HuH-7 (cell line): ENCODE data around the gene ZNRF1.
A peak's percentile ranks its signal among the peaks of the same experiment; 100 is the strongest.

ENCODE experiments used
- DNase-seq: peaks from one replicate; pipeline ENCODE4 v3.0.0; 2011; ENCODE audit warnings: low spot score

Gene ZNRF1

GRCh38 chr16:75099075-75099667 lies 100.3 kb downstream of the ZNRF1 start:
- no peak for DNase-seq

GRCh38 chr16:75099738-75100602 lies 101.1 kb downstream of the ZNRF1 start:
- no peak for DNase-seq

GRCh38 chr16:75100603-75100990 lies 101.8 kb downstream of the ZNRF1 start:
- no peak for DNase-seq

- no peak for DNase-seq
Measured at GRCh38 chr16:75101635-75102034, 102.8 kb downstream of the ZNRF1 start.

DNA sequence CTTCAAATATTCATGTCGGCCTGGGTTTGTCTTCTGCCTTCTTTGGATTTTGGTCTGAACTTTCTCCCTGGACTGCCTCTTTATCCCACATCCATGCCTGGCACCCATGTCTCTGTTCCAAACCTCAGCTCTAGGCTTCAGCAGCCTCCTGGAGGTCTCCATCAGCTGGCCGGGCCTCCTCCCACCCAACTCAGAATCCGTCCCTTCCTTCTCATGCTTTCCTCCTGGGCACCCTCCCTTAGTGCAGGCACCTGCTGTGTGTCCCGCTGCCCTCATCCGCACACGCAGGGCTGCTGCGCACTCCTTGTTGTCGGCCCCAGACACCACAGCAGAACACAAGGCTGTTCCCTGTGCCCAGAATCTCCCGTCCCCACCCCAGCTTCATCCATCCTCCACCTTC lies 103.8 kb downstream of the ZNRF1 start:
- DNase-seq = no peak

- no peak for DNase-seq
Measured at GRCh38 chr16:75103994-75104393, 105.2 kb downstream of the ZNRF1 start.

DNA sequence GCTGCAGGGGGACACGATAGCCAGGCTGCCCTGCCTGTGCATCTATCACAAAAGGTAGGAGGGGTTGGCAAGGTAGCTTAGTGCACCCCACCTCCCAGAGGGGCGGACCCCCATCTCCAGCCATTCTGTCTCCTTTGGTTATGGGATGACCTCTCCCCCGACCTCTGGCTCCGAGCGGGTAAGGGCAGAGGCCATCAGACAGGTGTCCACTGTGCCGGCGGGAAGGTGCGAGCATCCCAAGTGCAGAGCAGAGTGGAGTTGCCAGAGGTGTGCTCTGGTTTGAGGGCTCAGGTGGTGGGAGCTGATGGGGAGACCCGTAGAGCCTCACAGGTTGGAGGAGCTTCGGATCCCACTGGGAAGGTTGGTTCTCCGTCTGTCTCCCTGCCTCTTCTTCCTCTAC lies 106.0 kb downstream of the ZNRF1 start:
- no peak for DNase-seq

DNA sequence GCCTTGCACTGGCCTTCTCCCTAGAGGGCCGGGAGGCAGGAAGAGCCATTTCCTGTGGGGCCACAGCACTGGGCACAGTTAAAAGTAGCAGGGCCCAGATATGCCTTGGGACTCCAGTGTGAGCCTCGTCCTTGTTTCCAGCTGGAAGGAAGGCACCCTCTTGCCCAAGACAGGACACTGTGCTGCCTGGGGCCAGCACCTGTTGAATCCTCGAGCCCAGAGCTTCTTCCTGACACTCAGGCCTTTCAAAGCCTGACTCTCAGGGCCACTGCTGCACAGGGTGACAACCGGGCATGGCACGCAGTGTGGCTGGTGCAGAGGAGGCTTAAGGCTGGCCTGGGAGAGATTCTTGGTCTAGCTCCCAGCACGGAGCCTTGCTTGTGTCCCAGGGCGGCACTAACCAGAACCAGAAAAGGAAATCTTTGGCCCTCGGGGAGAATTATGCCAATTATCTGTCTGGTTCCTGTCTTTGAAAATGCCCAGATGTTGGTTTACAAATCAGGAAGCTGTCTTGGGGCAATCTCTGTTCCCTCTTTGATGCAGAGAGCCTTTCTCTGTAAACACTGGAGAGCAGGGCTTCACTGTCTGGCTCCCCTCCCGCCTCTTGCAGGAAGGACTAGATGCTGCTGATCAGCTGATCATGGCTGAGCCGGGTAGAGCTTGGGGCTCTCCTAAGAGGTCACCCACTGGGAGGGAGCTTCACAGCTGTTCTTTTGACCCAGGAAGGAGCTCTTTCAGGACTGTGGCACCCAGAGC lies 106.7 kb downstream of the ZNRF1 start:
- no peak for DNase-seq

- no peak for DNase-seq
Measured at GRCh38 chr16:75106351-75107274, 107.8 kb downstream of the ZNRF1 start.

DNA sequence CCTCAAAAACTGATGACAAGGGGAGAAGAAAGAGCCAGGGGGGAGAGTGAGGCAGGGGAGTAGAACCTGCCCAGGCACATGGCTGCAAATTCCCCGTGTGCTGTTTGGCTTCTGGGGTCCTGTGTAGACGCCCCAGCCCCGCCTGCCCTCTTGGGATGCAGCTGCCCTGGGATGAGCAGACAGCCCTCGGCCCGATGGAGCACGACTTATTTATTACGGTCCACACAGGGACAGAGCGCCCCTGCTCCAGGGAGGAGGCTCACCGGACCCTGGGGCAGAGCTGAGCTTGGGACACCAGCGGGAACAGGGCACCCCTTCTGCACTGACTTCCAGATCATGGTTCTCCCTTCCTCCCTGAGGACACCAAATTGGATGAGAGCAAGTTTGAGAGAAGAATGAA lies 108.7 kb downstream of the ZNRF1 start:
- DNase-seq = no peak

GRCh38 chr16:75108792-75109731 lies 110.2 kb downstream of the ZNRF1 start:
- DNase-seq = no peak

DNA sequence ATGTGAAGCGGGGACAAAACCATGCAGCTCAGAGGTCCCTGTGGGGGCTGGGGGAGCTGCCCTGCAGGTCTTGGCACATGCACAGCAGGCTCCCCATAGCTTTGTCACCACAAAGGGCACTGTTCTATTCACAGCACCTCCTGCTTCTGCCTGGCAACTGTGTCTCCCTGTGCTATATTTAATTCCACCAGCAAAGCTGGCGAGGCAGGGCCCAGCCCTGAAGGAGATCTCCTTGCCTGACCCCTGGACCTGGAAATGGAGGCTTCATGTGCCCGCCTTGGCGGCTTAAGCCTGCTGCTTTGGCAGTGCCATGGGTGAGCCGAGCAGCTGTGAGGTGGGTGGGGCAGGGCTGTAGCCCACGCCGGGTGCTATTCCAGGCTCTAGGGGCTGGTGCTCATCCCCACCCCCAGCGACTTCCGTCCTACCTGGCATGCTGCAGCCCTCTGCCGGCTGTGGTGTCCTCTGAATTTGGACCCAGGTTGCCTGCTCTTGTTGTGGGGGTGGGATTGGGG lies 111.0 kb downstream of the ZNRF1 start:
- no peak for DNase-seq

GRCh38 chr16:75110637-75111513 lies 112.1 kb downstream of the ZNRF1 start:
- DNase-seq = peak; percentile 92

- no peak for DNase-seq
Measured at GRCh38 chr16:75111514-75111940, 112.7 kb downstream of the ZNRF1 start.

- DNase-seq = no peak
Measured at GRCh38 chr16:75111961-75112733, 113.3 kb downstream of the ZNRF1 start.

DNA sequence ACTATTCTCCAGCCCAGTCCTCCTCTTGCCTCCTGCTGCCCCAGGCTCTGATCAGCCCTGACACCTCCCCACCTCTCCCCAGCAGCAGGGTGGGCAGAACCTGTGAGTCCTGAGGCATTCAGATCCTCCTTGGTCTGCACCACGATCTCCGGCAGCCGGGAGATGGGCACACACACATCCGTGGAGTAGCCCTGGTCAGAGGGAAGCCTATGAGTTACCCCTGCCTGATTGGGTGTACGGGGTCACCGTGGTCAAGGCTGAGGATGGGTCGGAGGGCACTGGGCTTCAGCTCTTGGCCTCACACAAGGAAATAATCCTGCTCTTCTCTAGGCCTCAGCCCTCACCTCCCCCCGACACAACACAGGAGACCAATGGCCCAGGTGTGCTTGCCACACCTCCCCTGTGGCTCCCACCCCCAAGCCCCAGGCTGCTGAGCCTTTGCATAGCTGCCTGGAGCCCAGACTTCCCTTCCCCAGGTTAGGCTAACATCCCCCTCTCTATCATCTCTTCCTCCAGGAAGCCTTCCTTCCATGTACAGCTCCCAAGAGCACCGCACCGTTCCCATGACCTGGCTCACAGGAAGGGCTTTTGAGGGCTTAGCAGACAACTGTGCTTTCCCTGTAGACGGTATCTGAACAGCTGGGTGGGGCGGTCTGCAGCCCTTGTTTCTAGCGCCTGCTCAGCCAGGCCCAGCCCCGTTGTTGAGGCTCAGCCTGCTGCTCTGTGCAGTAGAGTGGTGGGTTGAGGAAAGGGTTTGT lies 114.1 kb downstream of the ZNRF1 start:
- DNase-seq = no peak

DNA sequence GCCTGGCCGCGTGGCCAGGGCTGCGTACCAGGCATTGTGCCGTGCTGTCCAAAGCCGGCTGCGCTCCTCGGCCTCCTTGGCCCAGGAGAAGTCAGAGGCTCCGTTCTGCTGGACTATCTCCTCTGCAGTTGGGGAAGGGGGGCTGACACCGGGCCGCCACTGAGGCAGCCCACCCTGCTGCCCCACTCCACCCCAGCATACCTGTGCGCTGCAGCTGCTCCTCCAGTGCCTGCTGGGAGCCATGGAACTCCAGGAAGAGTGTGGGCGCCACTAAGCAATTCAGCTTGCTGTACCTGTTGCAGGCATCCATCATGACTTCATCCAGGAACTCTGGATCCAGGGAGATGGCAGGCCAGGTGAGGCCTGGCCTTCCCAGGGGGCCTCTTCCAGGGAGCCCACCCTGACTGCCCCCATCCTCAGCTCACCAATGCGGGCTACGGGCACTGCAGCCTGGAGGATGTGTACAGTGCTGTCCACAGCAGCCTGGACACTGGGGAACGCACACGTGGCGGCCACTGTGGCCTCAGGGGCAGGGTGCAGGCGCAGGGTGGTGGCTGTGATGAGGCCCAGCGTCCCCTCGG lies 114.8 kb downstream of the ZNRF1 start:
- DNase-seq = no peak
